ENCODE results near the gene GPHA2.

Gene GPHA2

DNA sequence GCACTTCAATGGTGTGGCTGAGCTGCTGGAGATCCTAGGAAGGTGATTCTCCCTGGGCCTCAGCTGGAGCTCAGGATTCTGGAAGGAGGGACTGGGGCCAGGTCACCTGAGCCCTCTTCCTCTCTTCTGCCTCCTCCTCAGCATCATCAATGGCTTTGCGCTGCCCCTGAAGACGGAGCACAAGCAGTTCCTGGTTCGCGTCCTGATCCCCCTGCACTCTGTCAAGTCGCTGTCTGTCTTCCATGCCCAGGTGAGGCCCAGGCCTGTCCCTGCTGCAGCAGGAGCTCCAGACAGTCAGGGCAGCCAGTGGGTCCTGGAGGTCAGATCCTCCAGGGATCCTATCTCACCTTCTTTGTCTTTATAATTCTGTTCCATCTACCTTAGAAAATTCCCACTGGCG lies 5.4 kb downstream of the GPHA2 start:
- DNase-seq (ENCODE audit: low read depth), result no peak

DNA sequence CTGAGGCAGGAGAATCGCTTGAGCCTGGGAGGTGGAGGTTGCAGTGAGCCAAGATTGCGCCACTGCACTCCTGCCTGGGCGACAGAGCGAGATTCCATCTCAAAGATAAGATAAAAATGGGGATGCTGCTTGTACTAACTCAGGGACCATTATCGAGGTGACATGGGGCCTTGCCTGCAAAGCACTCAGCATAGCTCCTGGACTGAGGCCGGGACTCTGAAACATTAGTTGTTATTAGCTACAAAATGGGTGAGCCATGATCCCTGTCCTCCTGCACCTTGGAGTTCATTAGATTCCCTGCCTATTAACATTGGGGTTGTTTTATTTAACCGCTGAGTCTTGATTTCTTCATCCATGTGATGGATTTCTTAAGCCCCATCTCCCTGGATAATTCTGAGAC lies 6.1 kb downstream of the GPHA2 start:
- no peak for DNase-seq (ENCODE audit: low read depth)

DNA sequence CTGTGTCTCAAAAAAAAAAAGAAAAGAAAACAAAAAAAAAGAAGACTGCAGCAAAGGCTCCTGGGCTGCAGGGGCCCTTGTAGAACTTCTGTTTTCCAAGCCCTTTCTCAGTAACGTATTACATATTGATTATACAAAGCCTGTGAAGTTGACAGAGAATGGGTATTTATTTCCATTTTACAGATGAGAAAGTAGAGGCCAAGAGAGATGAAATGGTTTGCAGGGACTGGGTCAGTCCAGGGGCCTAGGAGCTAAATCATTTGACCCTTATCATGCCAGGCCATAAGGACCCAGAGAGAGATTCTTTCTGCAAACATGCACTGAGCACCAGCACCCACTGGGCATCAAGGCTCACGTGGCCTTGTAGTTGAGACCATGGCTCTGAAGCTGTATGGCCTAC lies 6.7 kb downstream of the GPHA2 start:
- no peak for DNase-seq (ENCODE audit: low read depth)

DNA sequence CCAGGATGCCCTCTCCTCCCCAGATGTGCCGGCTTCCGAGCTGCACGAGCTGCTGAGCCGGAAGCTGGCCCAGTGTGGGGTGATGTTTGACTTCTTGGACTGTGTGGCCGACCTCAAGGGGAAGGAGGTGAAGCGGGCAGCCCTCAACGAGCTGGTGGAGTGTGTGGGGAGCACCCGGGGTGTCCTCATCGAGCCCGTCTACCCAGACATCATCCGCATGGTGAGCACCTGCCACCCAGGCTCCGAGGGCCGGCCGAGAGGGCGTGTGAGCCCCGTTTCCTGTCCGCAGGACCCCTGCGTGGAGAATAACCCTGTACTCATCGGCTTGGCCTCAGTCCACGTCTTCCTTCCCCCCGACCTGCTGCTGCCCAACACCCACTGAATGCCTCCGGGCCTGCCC lies 9.0 kb downstream of the GPHA2 start:
- no peak for DNase-seq (ENCODE audit: low read depth)

DNA sequence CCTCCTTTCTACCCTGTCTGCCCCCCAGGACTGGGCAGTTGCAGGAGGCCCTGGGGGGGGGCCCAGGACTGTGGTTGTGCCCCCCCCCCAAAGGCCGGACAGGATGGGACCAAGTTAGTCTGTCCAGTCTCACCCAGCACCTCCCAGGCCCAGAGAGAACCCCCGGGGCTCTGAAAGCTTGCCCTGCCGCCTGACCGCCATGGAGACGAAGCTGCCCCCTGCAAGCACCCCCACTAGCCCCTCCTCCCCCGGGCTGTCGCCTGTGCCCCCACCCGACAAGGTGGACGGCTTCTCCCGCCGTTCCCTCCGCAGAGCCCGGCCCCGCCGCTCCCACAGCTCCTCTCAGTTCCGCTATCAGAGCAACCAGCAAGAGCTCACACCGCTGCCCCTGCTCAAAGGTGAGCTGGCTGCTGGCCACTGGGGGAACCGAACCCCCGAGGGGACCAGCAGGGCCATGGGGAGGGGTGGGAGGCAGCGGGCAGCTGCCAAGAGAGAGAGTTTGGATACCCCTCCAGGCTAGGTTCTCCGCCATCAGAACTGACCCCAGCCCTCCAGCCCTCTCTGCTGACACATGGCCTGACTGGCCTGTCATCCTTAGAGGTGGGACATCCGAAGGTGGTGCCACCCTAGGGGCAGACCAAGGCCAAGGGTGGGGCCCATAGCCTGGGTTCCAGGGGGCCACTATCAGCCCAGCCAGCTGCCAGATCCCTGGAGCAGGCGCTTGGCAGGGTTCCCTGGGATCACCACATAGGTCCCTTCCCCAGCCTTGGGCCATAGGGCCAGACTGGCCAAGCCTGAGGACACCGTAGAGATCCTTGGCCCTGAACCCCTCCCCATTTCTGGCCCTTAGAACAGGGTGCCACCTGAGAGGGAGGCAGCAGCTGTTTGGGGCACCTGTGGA lies 9.9 kb downstream of the GPHA2 start:
- DNase-seq (ENCODE audit: low read depth), result no peak

DNA sequence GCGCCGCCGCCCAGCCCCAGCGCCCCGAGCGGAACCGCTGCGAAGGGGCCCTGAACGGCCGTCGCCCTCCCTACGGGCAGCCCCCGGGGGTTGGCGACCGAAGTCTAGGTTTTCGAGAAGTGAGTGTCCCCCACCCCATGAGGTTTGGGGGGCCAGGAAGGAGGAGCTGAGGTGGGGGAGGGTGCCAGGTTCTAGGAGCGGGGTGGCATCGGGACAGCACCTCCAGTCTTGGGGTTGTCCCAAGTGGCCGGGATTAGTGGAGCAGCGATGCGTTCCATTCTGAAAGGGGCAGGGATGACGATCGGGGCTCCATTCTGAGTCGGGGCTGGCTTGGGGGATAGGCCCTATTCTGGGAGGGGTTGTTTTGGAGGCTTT lies 10.8 kb downstream of the GPHA2 start:
- DNase-seq (ENCODE audit: low read depth), result no peak

DNA sequence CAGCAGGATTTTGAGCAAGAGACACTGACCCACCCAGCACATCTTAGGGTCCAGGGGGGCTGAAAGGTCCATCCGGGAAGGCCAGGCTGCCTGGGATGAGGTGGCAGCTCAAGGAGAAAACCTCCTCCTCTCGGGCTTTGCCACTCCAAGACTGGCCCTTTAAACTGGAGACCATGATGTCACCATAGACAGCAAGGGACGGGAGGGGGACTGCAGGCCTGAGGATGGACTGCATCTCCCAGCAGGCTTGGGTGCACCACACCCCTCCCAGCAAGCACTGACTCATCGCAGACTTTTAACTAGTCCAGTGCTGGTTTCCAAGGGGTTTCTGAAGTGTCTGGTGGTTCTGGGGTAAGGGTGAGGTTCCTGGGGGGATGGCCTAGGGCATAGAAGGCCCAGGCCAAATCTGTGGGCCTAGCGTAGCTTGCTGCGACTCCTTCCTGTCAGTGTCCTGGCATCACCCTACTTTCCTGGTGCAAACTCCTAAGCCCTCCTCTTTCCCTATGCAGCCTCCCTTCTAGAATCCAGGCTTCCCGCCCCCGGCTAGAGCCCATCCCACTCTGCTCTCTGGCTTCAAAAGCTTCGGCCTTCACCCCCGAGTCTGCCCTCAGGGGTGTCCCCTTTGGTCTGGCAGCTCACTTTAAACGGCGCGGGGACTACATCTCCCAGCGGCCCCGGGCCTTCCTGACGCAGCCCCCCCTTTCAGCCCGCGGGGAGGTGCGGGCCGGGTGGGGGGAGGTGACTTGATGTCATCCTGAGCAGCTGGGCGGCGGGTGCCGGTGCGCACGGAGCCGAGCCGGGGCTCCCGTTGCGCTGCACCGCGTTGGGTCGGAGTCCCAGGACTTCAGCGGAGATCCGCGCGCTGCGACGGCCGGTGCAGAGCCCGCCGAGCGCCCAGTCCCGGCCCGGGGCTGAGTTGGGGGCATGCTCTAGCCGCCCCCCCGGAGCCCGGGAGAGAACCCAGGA lies 11.5 kb downstream of the GPHA2 start, which contains the start of gene PPP2R5B:
TSS of gene PPP2R5B (plus strand) at position 746 of the 966 bp plus-strand sequence. CDS start 1,046 bp downstream, outside the sequence.
- DNase-seq (ENCODE audit: low read depth), result peak; percentile 93

DNA sequence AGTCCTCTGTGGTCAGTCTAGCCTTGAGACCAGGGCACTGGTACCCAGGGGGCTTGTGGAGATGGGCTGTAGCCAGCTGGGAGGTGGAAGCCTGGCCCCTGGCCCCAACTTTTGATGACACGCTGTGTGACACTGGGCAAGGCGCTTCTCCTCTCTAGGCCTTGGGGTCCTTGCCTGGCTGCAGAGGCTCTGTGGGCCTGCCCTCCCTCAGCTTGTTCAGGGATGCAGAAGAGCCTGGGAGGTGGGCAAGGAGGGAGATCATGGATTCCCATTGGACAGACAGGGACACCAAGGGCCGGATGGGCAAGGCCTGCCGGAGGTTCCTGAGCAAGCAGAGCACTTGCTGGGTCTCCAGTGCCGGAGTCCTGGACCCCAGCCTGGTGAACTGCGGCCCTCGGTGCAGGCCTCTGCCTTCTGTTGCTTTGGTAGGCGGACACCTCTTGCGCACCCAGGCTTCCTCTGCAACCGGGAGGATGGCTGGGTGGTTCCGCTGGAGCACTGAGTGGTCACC lies 12.5 kb downstream of the GPHA2 start:
- DNase-seq (ENCODE audit: low read depth), result no peak

DNA sequence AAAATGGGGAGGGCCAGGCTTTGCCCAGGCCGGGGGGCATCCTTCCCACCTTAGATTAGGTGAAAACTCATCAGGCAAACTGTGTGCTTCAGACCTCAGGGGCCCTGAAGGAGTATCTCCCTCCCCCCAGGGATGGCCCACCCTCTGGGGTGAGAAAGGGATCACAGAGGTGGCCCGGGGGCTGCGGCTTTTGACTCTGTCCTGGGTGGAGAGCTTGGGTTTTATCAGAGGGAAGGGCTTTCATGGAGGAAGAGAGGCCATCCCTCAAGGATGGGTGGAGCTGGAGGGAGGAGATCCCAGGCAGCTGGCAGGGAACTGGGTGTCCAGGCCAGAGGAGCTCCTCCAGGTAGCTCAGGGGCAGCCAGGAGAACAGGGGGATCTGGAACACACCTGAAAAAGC lies 14.3 kb downstream of the GPHA2 start:
- no peak for DNase-seq (ENCODE audit: low read depth)

DNA sequence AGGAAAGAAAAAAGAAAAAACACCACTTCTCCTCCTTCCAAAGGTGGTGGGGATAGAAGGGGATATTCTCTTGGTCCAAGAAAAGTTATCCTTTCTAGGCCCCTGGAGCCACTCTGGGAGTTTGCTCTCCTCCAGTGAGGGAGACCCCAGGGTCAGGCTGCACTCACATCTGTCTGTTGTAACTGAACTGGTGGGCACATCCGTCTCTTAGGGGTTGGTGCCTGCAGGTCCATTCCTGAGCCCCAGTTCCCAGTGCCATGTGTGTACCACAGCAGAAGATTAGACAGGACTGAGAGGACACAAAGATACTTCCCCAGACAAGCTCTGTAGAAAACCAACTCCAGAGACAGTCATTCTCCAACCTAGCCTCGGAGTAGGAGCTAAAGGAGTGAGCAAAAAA lies 15.6 kb downstream of the GPHA2 start:
- DNase-seq (ENCODE audit: low read depth), result no peak

DNA sequence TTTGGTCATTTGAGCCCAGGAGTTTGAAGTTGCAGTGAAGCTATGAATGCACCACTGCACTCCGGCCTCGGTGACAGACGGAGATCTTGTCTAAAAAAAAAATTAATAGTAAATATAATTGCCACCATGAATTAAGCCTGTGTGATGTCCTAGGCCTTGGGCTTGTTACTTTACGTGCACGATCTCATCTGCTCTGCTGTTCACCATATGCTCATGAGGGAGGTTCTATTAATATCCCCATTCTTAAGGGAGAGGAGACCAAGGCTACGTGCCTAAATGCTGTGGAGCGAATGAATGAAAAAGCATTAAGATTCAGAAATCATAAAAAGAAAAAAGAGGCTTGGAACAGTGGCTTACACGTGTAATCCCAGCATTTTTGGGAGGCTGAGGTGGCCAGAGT lies 16.1 kb downstream of the GPHA2 start:
- no peak for DNase-seq (ENCODE audit: low read depth)

DNA sequence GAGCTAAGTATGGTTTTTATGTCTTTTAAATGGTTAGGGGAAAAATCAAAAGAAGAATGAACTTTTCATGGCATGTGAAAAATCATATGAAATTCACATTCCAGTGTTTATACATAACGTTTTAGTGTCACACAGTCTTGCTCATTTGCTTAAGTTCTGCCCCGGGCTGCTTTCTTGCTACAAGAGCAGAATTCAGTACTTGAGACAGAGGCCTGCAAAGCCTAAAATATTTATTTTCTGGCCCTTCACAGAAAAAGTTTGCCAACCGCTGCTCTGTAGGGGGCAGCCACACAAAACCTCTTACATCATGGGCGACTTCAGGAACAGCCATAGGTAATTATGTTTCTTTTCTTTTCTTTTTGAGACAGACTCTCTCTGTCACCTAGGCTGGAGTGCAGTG lies 17.7 kb downstream of the GPHA2 start:
- peak; percentile 55 for DNase-seq (ENCODE audit: low read depth)

DNA sequence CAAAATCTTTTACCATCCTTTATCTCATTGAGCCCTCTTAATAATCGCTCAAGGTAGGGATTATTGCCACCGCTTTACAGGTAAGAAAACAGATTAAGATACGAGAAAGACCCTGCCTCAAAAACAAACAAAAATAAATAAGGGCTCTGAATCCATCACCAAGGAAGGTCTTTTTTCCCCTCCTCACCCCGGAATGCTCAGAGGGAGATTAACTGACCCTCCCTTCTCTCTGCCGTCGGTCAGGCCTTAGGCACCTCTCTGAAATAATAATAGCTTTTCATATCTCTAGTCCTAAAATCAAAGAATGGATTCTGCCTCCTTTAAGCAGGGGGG lies 18.1 kb downstream of the GPHA2 start:
- no peak for DNase-seq (ENCODE audit: low read depth)

DNA sequence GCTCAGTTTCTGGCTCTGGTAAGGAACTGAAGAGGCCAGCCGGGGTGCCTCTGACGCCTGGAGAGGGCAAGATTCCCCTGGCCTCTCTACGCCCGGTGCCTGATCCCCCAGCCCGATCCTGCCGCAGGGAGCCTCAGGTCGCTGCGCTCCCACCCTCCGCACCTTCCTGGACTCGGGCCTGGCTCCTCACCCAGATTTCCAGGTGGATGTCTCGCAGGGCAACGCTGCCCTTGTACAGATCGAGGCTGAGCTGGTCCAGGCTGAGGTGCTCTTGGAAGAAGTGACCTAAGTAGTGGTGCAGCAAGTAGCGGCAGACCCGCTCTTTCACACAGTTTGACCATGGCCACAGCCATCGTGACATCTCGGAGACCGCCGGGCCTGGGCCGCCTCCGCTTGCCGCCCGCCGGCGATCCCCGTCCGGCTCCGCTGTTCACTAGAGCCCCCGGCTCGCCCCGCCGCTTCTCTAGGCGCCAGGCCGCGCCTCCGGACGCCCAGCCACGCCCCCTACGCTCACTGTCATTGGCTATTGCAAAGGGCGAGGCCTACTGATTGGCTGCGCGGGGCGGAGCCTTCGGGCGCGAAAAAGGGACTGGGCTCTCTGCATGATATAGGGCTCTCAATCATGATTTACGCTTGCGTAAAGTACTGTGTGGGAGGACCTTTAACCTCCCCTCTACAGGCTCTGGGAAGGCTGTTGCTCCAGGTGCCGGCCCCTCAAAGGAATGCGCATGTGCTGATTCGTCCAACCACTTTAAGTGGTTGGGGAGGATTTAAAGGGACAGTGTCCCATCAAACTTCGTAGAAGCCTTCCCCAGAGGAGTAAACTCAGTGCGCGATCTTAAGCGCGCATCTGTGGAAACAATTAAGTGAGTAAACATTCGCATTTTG lies 18.7 kb downstream of the GPHA2 start, which contains the start of gene ATG2A:
TSS of gene ATG2A (minus strand) at position 435 of the 888 bp plus-strand sequence. CDS start at position 361, 74 bp downstream.
- DNase-seq (ENCODE audit: low read depth), result peak; percentile 100

DNA sequence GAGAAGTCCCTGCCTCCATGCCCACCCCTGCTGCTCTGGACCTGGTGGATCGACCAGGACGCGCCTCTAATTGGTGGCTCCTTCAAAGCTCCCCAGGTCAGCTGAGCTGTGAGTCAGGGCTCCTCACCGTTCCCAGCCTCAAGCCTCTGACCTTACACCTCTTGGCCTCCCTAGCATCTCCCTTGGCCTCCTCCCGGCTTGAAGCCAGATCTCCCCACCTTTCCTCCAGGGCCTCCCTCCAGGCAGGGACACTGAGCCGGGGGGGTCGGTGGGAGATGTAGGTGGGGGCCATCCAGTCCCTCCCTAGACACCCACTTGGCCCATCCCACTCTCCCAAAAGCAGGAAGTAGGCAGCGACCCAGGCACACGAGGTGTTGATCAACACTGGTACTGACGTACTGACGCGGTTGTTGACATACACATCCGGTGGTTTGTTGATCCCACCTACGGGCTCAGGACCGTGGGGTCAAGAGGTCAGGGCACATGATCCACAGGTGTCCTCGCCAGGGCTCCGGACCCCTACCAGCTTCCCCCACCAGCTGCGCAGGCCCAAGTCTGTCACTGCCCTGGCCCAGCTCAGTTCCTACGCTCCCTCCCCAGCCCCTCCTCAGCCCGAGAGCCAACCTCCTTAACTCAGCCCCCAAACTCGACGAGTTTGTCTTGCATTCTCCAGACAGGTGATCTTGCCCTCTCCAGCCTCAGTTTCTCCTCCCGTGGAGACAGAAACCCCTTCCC lies 19.5 kb downstream of the GPHA2 start:
- peak; percentile 70 for DNase-seq (ENCODE audit: low read depth)

DNA sequence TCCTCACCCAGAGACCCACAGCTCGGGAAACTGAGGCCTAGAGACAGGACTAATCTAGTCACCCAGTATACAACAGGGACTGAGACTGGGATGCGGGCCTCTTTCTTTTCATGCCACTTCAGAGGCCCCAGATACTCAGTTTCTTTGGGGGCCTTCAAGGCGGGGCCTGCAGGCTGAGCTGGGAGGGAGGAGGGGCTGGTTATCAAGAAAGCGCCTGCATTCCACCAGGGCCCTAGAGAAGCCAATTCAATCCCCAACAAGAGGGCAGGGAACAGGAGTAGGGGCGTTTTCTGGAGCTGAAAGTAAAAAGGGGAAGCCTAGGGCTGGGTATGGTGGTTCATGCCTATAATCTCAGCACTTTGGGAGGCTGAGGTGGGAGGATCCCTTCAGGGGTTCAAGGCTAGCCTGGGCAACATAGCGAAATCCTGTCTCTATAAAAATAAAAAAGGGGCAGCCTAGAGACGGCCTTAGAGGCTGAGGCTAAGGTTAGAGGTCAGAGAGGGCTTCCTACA lies 20.3 kb downstream of the GPHA2 start:
- no peak for DNase-seq (ENCODE audit: low read depth)

DNA sequence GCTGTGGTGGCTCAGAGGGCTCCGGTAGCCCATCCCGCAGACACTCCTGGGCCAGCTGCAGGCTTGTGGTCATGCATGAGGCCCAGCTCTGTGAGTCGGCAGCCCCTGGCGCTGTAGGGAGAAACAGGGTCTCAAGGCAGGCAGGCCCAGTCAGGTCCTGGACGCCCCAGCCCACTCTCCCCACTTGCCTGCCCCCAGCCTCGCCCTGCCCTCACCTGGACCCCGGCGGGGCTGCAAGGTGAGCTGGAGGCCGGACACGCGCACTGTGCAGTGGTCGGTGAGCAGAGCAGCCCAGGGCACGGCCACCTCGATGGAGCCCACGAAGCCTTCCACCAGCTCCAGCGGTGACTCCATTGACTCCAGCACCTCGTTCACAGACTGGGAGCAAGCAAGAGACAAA lies 21.6 kb downstream of the GPHA2 start:
- no peak for DNase-seq (ENCODE audit: low read depth)

DNA sequence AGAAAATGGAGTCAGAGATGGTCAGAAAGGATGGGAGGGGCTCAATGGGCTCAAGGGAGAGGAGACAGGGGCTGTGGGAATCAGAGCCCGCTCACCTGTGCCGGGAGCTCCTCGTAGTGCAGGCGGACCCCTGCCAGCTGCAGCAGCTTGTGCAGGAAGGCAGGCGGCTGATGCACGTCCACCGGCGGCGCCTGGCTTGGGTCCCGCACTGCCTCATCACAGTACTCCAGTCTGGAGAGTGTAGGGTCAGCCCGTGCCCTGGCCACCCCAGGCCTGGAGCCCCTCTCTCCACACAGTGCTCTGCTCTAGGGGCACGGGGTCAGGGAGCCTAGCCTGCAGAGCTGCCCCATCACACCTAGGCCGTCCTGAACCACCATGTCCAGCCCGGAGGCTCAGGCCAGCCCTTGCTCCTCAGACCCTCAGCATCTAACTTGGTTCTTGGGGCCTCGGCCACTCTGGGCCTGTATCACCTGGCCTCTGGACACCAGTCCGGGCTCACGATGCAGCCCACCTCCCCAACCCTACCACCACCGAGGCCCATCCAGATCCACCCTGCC lies 22.4 kb downstream of the GPHA2 start:
- DNase-seq (ENCODE audit: low read depth), result no peak

DNA sequence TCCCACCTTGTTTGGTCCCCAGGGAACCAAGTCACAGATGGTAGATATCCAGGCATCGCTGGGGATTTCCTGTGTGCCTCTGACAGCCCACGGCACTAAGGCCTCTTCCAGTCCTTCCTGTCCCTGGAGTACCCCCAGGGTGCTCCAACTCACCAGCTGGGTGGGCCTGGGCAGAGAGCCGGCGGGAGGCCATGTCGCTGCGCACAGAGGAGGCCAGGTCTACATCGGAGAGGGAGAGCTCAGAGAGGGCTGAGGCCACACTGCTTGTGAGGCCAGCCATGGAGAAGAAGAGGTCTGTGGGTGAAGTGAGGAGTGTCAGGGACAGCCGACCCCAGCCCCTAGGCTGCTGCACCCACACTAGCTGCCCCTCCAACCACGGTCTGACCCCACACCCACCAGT lies 24.0 kb downstream of the GPHA2 start:
- no peak for DNase-seq (ENCODE audit: low read depth)

DNA sequence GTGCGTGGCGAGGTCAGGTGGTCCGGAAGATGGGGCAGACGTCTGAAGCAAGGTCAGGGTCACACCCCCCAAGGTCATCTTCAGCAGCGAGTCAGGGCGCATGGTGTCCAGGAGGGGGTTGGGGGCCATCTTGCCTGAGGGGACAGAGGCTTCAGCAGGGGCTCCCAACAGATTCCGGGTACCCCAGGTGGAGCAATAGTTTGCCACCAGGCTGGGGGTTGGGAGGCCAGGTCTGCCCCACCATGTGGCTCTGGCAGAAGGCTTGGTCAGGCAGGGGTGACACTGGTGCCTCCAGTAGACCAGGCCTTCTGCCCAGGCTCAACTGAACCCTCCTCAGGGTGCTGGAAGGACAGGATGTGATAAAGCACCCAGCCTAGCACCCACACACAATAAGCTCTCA lies 24.6 kb downstream of the GPHA2 start:
- DNase-seq (ENCODE audit: low read depth), result no peak

All from amniotic epithelial cell (primary cell).